ENCODE measurements around the gene SHC1.

The SHC1 gene

GRCh38 chr1:154972213-154972516 lies 1.6 kb upstream of the SHC1 start:
- CTCF ChIA-PET: interaction anchor here (1.0 to 13.1 kb wide), 7 partner anchors 11 to 113 kb away, joined by 4 to 176 read pairs (median 7); partner anchors contain the start of genes LENEP, PBXIP1 and PYGO2

DNA sequence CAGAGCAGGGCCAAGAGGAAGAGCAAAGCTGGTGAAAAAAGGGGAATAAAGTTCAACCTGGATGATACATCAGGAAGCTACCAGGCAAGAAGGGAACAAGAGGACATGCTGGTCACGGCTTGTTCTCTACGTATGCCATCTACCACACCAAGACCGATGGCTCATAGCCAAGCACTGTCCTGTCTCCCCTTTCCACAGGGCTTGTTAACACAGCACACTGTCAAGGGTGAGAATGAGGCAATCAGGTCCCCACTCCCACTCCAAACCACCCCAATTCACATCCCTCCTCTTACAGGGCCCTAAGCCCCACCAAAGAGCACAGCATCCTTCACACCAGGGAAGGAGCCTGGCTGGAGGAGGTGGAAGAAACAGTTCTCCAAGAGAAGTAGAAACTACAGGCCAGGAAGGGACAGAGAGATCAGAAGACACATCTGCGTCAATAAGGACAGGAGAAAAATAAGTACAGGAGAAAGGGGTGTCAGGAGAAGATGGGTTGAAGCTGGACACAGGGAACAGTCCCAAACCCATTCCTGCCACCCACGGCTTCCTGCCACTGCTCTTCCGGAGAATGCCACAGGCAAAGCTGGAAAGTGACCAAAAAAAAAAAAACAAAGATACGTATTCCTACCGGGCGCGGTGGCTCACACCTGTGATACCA lies 923 bp upstream of the SHC1 start:
- DNase-seq (ENCODE audit: low read depth, low spot score): no peak
- H3K4me3 ChIP-seq (ENCODE audit: low read depth, low read length): peak overlapping the region; percentile 82
- CTCF ChIA-PET: interaction anchor here (0.7 to 13.1 kb wide), 13 partner anchors 10 to 302 kb away, joined by 3 to 176 read pairs (median 5); partner anchors contain the start of genes FLAD1, LENEP, PBXIP1 and PYGO2
- POLR2A ChIA-PET: interaction anchor here (0.6 to 4.7 kb wide), 11 partner anchors 10 to 415 kb away, joined by 3 to 74 read pairs (median 6); partner anchors contain the start of genes FLAD1, KRTCAP2, LENEP and PBXIP1
- TF ChIP-seq CTCF (IDR thresholded peaks at IDR 0.05; ENCODE audit: insufficient read depth, low read length, missing control alignments): no peak

More at GRCh38 chr1:154972213-154972516, 1.6 kb upstream of the SHC1 start:
- H3K4me3 ChIP-seq (ENCODE audit: low read depth, low read length): peak overlapping the region; percentile 75
- POLR2A ChIA-PET: interaction anchor here (0.9 to 4.7 kb wide), 6 partner anchors 8 to 45 kb away, joined by 4 to 74 read pairs (median 8); partner anchors contain the start of genes FLAD1 and PYGO2
- no peak for TF ChIP-seq CTCF (IDR thresholded peaks at IDR 0.05; ENCODE audit: insufficient read depth, low read length, missing control alignments)
- DNase-seq (ENCODE audit: low read depth, low spot score): no peak

GRCh38 chr1:154969860-154970452 lies 591 bp downstream of the SHC1 start:
- no peak for DNase-seq (ENCODE audit: low read depth, low spot score)
- peak overlapping the region; percentile 82 for H3K4me3 ChIP-seq (ENCODE audit: low read depth, low read length)
- POLR2A ChIA-PET: interaction anchor here (1.0 to 4.7 kb wide), 9 partner anchors 8 to 203 kb away, joined by 4 to 74 read pairs (median 7); partner anchors contain the start of genes KRTCAP2, LENEP, PBXIP1 and PYGO2
- CTCF ChIA-PET: interaction anchor here (0.8 to 13.1 kb wide), 13 partner anchors 9 to 301 kb away, joined by 3 to 176 read pairs (median 5); partner anchors contain the start of genes FLAD1, LENEP, PBXIP1 and PYGO2
- no peak for TF ChIP-seq CTCF (IDR thresholded peaks at IDR 0.05; ENCODE audit: insufficient read depth, low read length, missing control alignments)

GRCh38 chr1:154969246-154969645 lies 1.3 kb downstream of the SHC1 start:
- CTCF ChIA-PET: interaction anchor here (1.1 to 13.1 kb wide), 6 partner anchors 8 to 116 kb away, joined by 3 to 176 read pairs (median 13); partner anchors contain the start of genes LENEP, PBXIP1 and PYGO2
- DNase-seq (ENCODE audit: low read depth, low spot score): no peak
- peak overlapping the region; percentile 82 for H3K4me3 ChIP-seq (ENCODE audit: low read depth, low read length)
- POLR2A ChIA-PET: interaction anchor here (1.6 to 2.5 kb wide), 3 partner anchors 13 to 33 kb away, joined by 7 to 22 read pairs (median 11); partner anchors contain the start of genes LENEP, PBXIP1 and ZBTB7B
- TF ChIP-seq CTCF (IDR thresholded peaks at IDR 0.05; ENCODE audit: insufficient read depth, low read length, missing control alignments): no peak

- ChIA-PET CTCF (interaction anchor here (1.7 to 13.1 kb wide), 2 partner anchors 13 to 28 kb away, joined by 7 to 176 read pairs; partner anchors contain the start of genes LENEP and PBXIP1), POLR2A (interaction anchor here (0.6 kb wide), 1 partner anchor 14 kb away, joined by 3 read pairs; the partner anchor contains the start of gene FLAD1)
- peak overlapping the region; percentile 82 for H3K4me3 ChIP-seq (ENCODE audit: low read depth, low read length)
- no peak for DNase-seq (ENCODE audit: low read depth, low spot score)
- TF ChIP-seq CTCF (IDR thresholded peaks at IDR 0.05; ENCODE audit: insufficient read depth, low read length, missing control alignments): no peak
Measured at GRCh38 chr1:154968731-154969130, 1.8 kb downstream of the SHC1 start.
